GM12875 (cell line): Measurements from ENCODE around the gene KIF12.

Source experiments
- H3K4me3 ChIP-seq: one replicate; pipeline ENCODE4 v1.5.1; 2011; ENCODE audit warnings: low read depth, low read length, control low read depth
- TF ChIP-seq, protein P1 (sequence below): IDR thresholded peaks from 2 replicates; pipeline ENCODE4 v1.5.1; 2011; ENCODE audit warnings: low read depth, mild to moderate bottlenecking, control low read depth, inconsistent platforms, low read length, moderate library complexity, borderline replicate concordance; ENCODE audit not compliant: insufficient read depth

Gene KIF12

GRCh38 chr9:114098936-114099668 lies at the start of gene KIF12:
KIF12 (minus strand) TSS chr9:114099292; CDS start chr9:114099276, 16 bp downstream.
- H3K4me3 ChIP-seq = no peak within 1 kb of the TSS
- TF ChIP-seq, protein P1, sequence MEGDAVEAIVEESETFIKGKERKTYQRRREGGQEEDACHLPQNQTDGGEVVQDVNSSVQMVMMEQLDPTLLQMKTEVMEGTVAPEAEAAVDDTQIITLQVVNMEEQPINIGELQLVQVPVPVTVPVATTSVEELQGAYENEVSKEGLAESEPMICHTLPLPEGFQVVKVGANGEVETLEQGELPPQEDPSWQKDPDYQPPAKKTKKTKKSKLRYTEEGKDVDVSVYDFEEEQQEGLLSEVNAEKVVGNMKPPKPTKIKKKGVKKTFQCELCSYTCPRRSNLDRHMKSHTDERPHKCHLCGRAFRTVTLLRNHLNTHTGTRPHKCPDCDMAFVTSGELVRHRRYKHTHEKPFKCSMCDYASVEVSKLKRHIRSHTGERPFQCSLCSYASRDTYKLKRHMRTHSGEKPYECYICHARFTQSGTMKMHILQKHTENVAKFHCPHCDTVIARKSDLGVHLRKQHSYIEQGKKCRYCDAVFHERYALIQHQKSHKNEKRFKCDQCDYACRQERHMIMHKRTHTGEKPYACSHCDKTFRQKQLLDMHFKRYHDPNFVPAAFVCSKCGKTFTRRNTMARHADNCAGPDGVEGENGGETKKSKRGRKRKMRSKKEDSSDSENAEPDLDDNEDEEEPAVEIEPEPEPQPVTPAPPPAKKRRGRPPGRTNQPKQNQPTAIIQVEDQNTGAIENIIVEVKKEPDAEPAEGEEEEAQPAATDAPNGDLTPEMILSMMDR = no peak

GRCh38 chr9:114146735-114147134 lies 47.6 kb upstream of the KIF12 start:
- no peak overlapping the region for H3K4me3 ChIP-seq
- TF ChIP-seq, protein P1 = no peak

DNA sequence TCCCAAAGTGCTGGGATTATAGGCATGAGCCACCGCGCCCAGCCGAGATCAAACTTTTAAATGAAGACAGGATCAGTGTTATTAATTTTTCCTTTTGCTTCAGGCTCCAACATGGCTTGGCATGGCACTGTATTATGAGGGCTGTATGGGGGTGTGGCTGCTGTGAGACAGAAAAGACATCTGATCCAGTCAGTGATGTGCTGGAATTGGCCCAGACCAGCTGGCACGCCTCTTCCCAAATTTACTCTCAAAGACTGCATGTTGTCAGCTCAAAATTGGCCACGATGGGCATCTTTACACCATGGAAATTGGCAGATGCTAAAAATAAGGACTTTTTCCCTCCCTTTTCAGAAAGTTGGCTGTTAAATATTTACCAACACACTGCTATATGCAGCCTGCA lies 44.1 kb upstream of the KIF12 start:
- TF ChIP-seq, protein P1 = no peak
- H3K4me3 ChIP-seq = no peak overlapping the region

- no peak overlapping the region for H3K4me3 ChIP-seq
- TF ChIP-seq, protein P1 = no peak
These were observed 42.7 kb upstream of the KIF12 start for GRCh38 chr9:114141553-114142402.

GRCh38 chr9:114140850-114141249 lies 41.8 kb upstream of the KIF12 start:
- TF ChIP-seq, protein P1 = no peak
- H3K4me3 ChIP-seq = no peak overlapping the region

- H3K4me3 ChIP-seq = no peak overlapping the region
- TF ChIP-seq, protein P1 = no peak
These were observed 41.3 kb upstream of the KIF12 start for GRCh38 chr9:114140401-114140800.

DNA sequence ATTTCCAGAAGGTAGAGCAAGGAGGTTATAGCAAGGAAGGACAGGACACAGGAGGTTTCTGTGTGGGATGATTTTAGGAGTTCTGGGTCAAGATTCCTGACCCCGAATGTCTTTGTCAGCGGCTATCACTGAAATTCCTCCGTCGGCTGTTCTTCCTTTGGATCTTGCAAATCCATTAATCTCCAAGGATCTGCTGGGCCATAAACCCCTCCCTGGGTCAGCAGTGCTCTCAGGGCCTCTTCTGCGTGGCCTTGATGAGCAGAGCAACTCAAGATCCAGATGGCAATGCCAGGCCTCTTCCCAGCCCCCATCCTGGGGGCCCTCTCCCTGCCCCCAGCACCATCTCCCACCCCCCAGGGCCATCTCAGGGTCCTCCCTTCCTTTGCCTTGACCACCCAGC lies 40.0 kb upstream of the KIF12 start:
- TF ChIP-seq, protein P1 = no peak
- H3K4me3 ChIP-seq = no peak overlapping the region
